ENCODE measurements around the gene STARD7. TPM values are rescaled to one million over a fixed set of nuclear protein-coding genes. Genes with fewer than 3 reads are reported as not detected.

The STARD7 gene
- total and polyA plus RNA-seq, 2 donors from 2014 or later = 96.6 to 112 TPM

- H3K9ac ChIP-seq (ENCODE audit: low read length in 3 of 3) = peak overlapping the region in 1 of 3 donors; percentile 15
Measured at GRCh38 chr2:96145848-96146152, 62.8 kb downstream of the STARD7 start.

GRCh38 chr2:96145036-96145847, 63.4 kb downstream of the STARD7 start, which contains the start of gene DUSP2:
Gene DUSP2, minus strand, starts transcription at chr2:96145440. Its CDS starts 86 bp downstream, at chr2:96145354.
- H3K4me1 ChIP-seq (ENCODE audit: control insufficient read depth in 2 of 3, insufficient read depth in 2 of 3, low read depth in 1 of 3, low read length in 3 of 3) = peaks cover 0 to 9% (median 5%) of the 10 kb centered on the region in 3 donors
- H3K27ac ChIP-seq (ENCODE audit: low read depth in 2 of 2, low read length in 2 of 2) = peak within 1 kb of the TSS; percentile 51 to 57
- no peak for TF ChIP-seq CTCF (IDR thresholded peaks at IDR 0.05; ENCODE audit: borderline replicate concordance, extremely low read depth, insufficient read depth)
- FAIRE-seq (no peak), DNase-seq (peak; percentile 64 to 93 (median 84))
- H3K9me3 ChIP-seq (ENCODE audit: control insufficient read depth in 2 of 3, insufficient read depth in 1 of 3, low read length in 3 of 3) = no peaks in the 10 kb centered on the region
- no peaks in the 10 kb centered on the region for H3K36me3 ChIP-seq (ENCODE audit: control insufficient read depth in 2 of 3, insufficient read depth in 3 of 3, low read length in 3 of 3)
- H3K9ac ChIP-seq (ENCODE audit: low read length in 3 of 3) = peak within 1 kb of the TSS in 1 of 3 donors; percentile 34
- H3K27me3 ChIP-seq (ENCODE audit: control insufficient read depth, insufficient read depth, low read length) = no peaks in the 10 kb centered on the region
- H3K4me3 ChIP-seq (ENCODE audit: low read length in 3 of 3) = peak within 1 kb of the TSS in 2 of 3 donors; percentile 29 to 49
- intact Hi-C loops (cut with DNase I) = no loop called here

More at GRCh38 chr2:96145848-96146152, 62.8 kb downstream of the STARD7 start:
- H3K27me3 ChIP-seq (ENCODE audit: control insufficient read depth, insufficient read depth, low read length) = no peaks in the 10 kb centered on the region
- peaks cover 0 to 9% (median 5%) of the 10 kb centered on the region in 3 donors for H3K4me1 ChIP-seq (ENCODE audit: control insufficient read depth in 2 of 3, insufficient read depth in 2 of 3, low read depth in 1 of 3, low read length in 3 of 3)
- H3K27ac ChIP-seq (ENCODE audit: low read depth in 2 of 2, low read length in 2 of 2) = peak overlapping the region; percentile 51 to 57
- TF ChIP-seq CTCF (IDR thresholded peaks at IDR 0.05; ENCODE audit: borderline replicate concordance, extremely low read depth, insufficient read depth) = no peak
- no peak overlapping the region for H3K4me3 ChIP-seq (ENCODE audit: low read length in 3 of 3)
- H3K9me3 ChIP-seq (ENCODE audit: control insufficient read depth in 2 of 3, insufficient read depth in 1 of 3, low read length in 3 of 3) = no peaks in the 10 kb centered on the region
- DNase-seq (peak in 1 of 5 donors; percentile 76), FAIRE-seq (no peak)
- intact Hi-C loops (cut with DNase I) = no loop called here
- no peaks in the 10 kb centered on the region for H3K36me3 ChIP-seq (ENCODE audit: control insufficient read depth in 2 of 3, insufficient read depth in 3 of 3, low read length in 3 of 3)

GRCh38 chr2:96144481-96145035, 64.1 kb downstream of the STARD7 start:
- Histone ChIP-seq H3K4me3 (ENCODE audit: low read length in 3 of 3) (peak overlapping the region in 1 of 3 donors; percentile 49), H3K27ac (ENCODE audit: low read depth in 2 of 2, low read length in 2 of 2) (no peak overlapping the region), H3K9me3 (ENCODE audit: control insufficient read depth in 2 of 3, insufficient read depth in 1 of 3, low read length in 3 of 3) (no peaks in the 10 kb centered on the region), H3K27me3 (ENCODE audit: control insufficient read depth, insufficient read depth, low read length) (no peaks in the 10 kb centered on the region), H3K9ac (ENCODE audit: low read length in 3 of 3) (peak overlapping the region in 1 of 3 donors; percentile 34), H3K36me3 (ENCODE audit: control insufficient read depth in 2 of 3, insufficient read depth in 3 of 3, low read length in 3 of 3) (no peaks in the 10 kb centered on the region), H3K4me1 (ENCODE audit: control insufficient read depth in 2 of 3, insufficient read depth in 2 of 3, low read depth in 1 of 3, low read length in 3 of 3) (peaks cover 0 to 9% (median 5%) of the 10 kb centered on the region in 3 donors)
- no peak for FAIRE-seq
- intact Hi-C loops (cut with DNase I) = no loop called here
- peak in 4 of 5 donors; percentile 36 to 84 (median 62) for DNase-seq
- TF ChIP-seq CTCF (IDR thresholded peaks at IDR 0.05; ENCODE audit: borderline replicate concordance, extremely low read depth, insufficient read depth) = no peak

Data from kidney (tissue), 14 donors.